Measurements from ENCODE around the gene NGFR.

- TF ChIP-seq, protein P1, sequence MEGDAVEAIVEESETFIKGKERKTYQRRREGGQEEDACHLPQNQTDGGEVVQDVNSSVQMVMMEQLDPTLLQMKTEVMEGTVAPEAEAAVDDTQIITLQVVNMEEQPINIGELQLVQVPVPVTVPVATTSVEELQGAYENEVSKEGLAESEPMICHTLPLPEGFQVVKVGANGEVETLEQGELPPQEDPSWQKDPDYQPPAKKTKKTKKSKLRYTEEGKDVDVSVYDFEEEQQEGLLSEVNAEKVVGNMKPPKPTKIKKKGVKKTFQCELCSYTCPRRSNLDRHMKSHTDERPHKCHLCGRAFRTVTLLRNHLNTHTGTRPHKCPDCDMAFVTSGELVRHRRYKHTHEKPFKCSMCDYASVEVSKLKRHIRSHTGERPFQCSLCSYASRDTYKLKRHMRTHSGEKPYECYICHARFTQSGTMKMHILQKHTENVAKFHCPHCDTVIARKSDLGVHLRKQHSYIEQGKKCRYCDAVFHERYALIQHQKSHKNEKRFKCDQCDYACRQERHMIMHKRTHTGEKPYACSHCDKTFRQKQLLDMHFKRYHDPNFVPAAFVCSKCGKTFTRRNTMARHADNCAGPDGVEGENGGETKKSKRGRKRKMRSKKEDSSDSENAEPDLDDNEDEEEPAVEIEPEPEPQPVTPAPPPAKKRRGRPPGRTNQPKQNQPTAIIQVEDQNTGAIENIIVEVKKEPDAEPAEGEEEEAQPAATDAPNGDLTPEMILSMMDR (IDR thresholded peaks at IDR 0.05), result no peak
- TF ChIP-seq POLR2A (IDR thresholded peaks at IDR 0.05), result no peak
Measured at GRCh38 chr17:49472527-49472926, 22.6 kb upstream of the NGFR start.

Data from testis (tissue), 2 donors.